Mesenchymal stem cell (in vitro differentiated cells and primary cell): ENCODE measurements around the gene GSN.

Source experiments
- DNase-seq: peaks from one replicate; pipeline ENCODE4 v3.0.0-alpha.2; 2013
- H2AFZ ChIP-seq: one replicate; pipeline ENCODE4 v1.6.1; 2013; ENCODE audit warnings: low read depth, mild to moderate bottlenecking, control low read depth, inconsistent platforms, low read length, moderate library complexity
- H2AK5ac ChIP-seq: 2 replicates; pipeline ENCODE4 v1.6.1; 2013; ENCODE audit warnings: low read length, moderate library complexity, mild to moderate bottlenecking, inconsistent platforms; ENCODE audit not compliant: severe bottlenecking
- H2BK120ac ChIP-seq: one replicate; pipeline ENCODE4 v1.6.1; 2013; ENCODE audit warnings: low read depth, mild to moderate bottlenecking, inconsistent platforms, low read length, moderate library complexity
- H2BK12ac ChIP-seq, 2 experiments: one replicate each; pipeline ENCODE4 v1.6.1; 2013; ENCODE audit warnings: inconsistent platforms in 2 of 2, low read length in 2 of 2, mild to moderate bottlenecking in 2 of 2, moderate library complexity in 2 of 2, control low read depth in 1 of 2
- H2BK15ac ChIP-seq: one replicate; pipeline ENCODE4 v1.6.1; 2013; ENCODE audit warnings: mild to moderate bottlenecking, low read depth, inconsistent platforms; ENCODE audit not compliant: poor library complexity, severe bottlenecking
- H2BK5ac ChIP-seq: 2 replicates; pipeline ENCODE4 v1.6.1; 2013; ENCODE audit warnings: low read depth, mild to moderate bottlenecking, low read length, control low read depth, inconsistent platforms; ENCODE audit not compliant: poor library complexity, severe bottlenecking
- H3K14ac ChIP-seq, 2 experiments: one replicate each; pipeline ENCODE4 v1.6.1; 2013; ENCODE audit warnings: inconsistent platforms in 2 of 2, low read length in 2 of 2, control low read depth in 1 of 2, mild to moderate bottlenecking in 1 of 2, moderate library complexity in 1 of 2
- H3K18ac ChIP-seq, 2 experiments: one replicate each; pipeline ENCODE4 v1.6.1; 2013; ENCODE audit warnings: inconsistent platforms in 2 of 2, low read length in 2 of 2, control low read depth in 1 of 2, low read depth in 1 of 2, mild to moderate bottlenecking in 1 of 2
- H3K23ac ChIP-seq, 2 experiments: one replicate each; pipeline ENCODE4 v1.6.1; 2013; ENCODE audit warnings: inconsistent platforms in 2 of 2, low read length in 2 of 2, mild to moderate bottlenecking in 2 of 2, moderate library complexity in 2 of 2, control low read depth in 1 of 2
- H3K27ac ChIP-seq: 2 replicates; pipeline ENCODE4 v1.5.1; 2013; ENCODE audit warnings: mild to moderate bottlenecking, moderate library complexity, low read length, control low read depth, inconsistent platforms; ENCODE audit not compliant: poor library complexity, severe bottlenecking
- H3K27me3 ChIP-seq, 2 experiments: 2 replicates each; pipeline versions ENCODE4 v1.6.1 to v1.7.0; 2013; ENCODE audit warnings: low read length in 2 of 2, mild to moderate bottlenecking in 2 of 2, moderate library complexity in 2 of 2, control low read depth in 1 of 2, inconsistent platforms in 1 of 2; ENCODE audit not compliant: control insufficient read depth in 1 of 2, insufficient read depth in 1 of 2
- H3K36me3 ChIP-seq, 2 experiments: 2 replicates each; pipeline versions ENCODE4 v1.6.1 to v1.7.0; 2013; ENCODE audit warnings: low read length in 2 of 2, control low read depth in 1 of 2, inconsistent platforms in 1 of 2, low read depth in 1 of 2, mild to moderate bottlenecking in 1 of 2; ENCODE audit not compliant: insufficient read depth in 2 of 2, control insufficient read depth in 1 of 2
- H3K4ac ChIP-seq, 2 experiments: one replicate each; pipeline ENCODE4 v1.6.1; 2013; ENCODE audit warnings: inconsistent platforms in 2 of 2, low read length in 2 of 2, mild to moderate bottlenecking in 2 of 2, moderate library complexity in 2 of 2, control low read depth in 1 of 2, low read depth in 1 of 2
- H3K4me1 ChIP-seq: 2 replicates; pipeline ENCODE4 v1.6.1; 2013; ENCODE audit warnings: low read depth, low read length, control low read depth; ENCODE audit not compliant: control insufficient read depth, insufficient read depth
- H3K4me2 ChIP-seq: 2 replicates; pipeline ENCODE4 v1.6.1; 2013; ENCODE audit warnings: low read length, mild to moderate bottlenecking, inconsistent platforms; ENCODE audit not compliant: poor library complexity, severe bottlenecking
- H3K4me3 ChIP-seq, 2 experiments: 2 replicates each; pipeline versions ENCODE4 v1.5.1 to v1.7.0; 2013; ENCODE audit warnings: low read length in 2 of 2, mild to moderate bottlenecking in 2 of 2, control low read depth in 1 of 2, low read depth in 1 of 2; ENCODE audit not compliant: insufficient read depth in 1 of 2
- H3K79me1 ChIP-seq: replicated peaks from 2 replicates; pipeline ENCODE4 v1.6.1; 2013; ENCODE audit warnings: mild to moderate bottlenecking, control low read depth, low read length, inconsistent platforms; ENCODE audit not compliant: poor library complexity, severe bottlenecking
- H3K9ac ChIP-seq: 2 replicates; pipeline ENCODE4 v1.7.0; 2013; ENCODE audit warnings: mild to moderate bottlenecking, low read length, moderate library complexity
- H3K9me3 ChIP-seq: 2 replicates; pipeline ENCODE4 v1.7.0; 2013; ENCODE audit warnings: mild to moderate bottlenecking, low read length; ENCODE audit not compliant: control insufficient read depth
- H4K8ac ChIP-seq: one replicate; pipeline ENCODE4 v1.6.1; 2013; ENCODE audit warnings: inconsistent platforms, mild to moderate bottlenecking, low read length, moderate library complexity
- H4K91ac ChIP-seq: one replicate; pipeline ENCODE4 v1.6.1; 2013; ENCODE audit warnings: mild to moderate bottlenecking, low read length, inconsistent platforms
- WGBS: methylation state at CpG from one replicate; pipeline ENCODE4 v1.1.7; 2013; ENCODE audit warnings: mixed read lengths; 5-methylcytosine and 5-hydroxymethylcytosine counted together

GSN gene

GRCh38 chr9:121260457-121261106 is 7.4 kb upstream of the GSN start:
- Histone ChIP-seq H4K8ac (no peak overlapping the region), H2BK120ac (no peak overlapping the region), H3K4ac (no peak overlapping the region), H3K4me1 (peaks cover 6% of the 10 kb centered on the region), H3K9me3 (no peaks in the 10 kb centered on the region), H2BK5ac (no peak overlapping the region), H2AK5ac (no peak overlapping the region), H3K4me3 (no peak overlapping the region), H3K23ac (no peak overlapping the region), H3K14ac (no peak overlapping the region), H3K27ac (no peak overlapping the region), H3K9ac (peak overlapping the region; percentile 39), H2BK15ac (no peak overlapping the region), H2BK12ac (no peak overlapping the region), H3K18ac (no peak overlapping the region), H3K36me3 (no peaks in the 10 kb centered on the region), H3K79me1 (no peaks in the 10 kb centered on the region), H3K27me3 (peaks cover 0 to 4% of the 10 kb centered on the region in 2 experiments), H4K91ac (no peak overlapping the region), H3K4me2 (no peak overlapping the region), H2AFZ (no peak overlapping the region)
- 75% methylated on average over 5 of the region's 6 CpGs for WGBS
- DNase-seq, result no peak

GRCh38 chr9:121261107-121261460 is 6.9 kb upstream of the GSN start:
- Histone ChIP-seq H4K91ac (no peak overlapping the region), H3K4me3 (no peak overlapping the region), H3K4ac (peak overlapping the region in 1 of 2 experiments; percentile 68), H2BK5ac (no peak overlapping the region), H2AK5ac (no peak overlapping the region), H2AFZ (no peak overlapping the region), H3K79me1 (no peaks in the 10 kb centered on the region), H3K4me2 (no peak overlapping the region), H3K18ac (no peak overlapping the region), H2BK15ac (peak overlapping the region; percentile 6), H3K14ac (no peak overlapping the region), H3K4me1 (peaks cover 6% of the 10 kb centered on the region), H3K27me3 (peaks cover 0 to 4% of the 10 kb centered on the region in 2 experiments), H4K8ac (peak overlapping the region; percentile 90), H2BK120ac (no peak overlapping the region), H3K9ac (peak overlapping the region; percentile 39), H3K23ac (no peak overlapping the region), H3K36me3 (no peaks in the 10 kb centered on the region), H3K9me3 (no peaks in the 10 kb centered on the region), H2BK12ac (no peak overlapping the region), H3K27ac (no peak overlapping the region)
- DNase-seq, result peak; percentile 35
- WGBS, result 13% methylated on average over 4 of the region's 4 CpGs

GRCh38 chr9:121261755-121262154 is 6.2 kb upstream of the GSN start:
- H3K23ac ChIP-seq, result no peak overlapping the region
- H4K8ac ChIP-seq, result no peak overlapping the region
- H3K9ac ChIP-seq, result no peak overlapping the region
- no peak overlapping the region for H3K4me2 ChIP-seq
- 100% methylated on average over 1 of the region's 1 CpG for WGBS
- H3K27ac ChIP-seq, result no peak overlapping the region
- peak overlapping the region in 1 of 2 experiments; percentile 47 for H2BK12ac ChIP-seq
- no peak for DNase-seq
- no peaks in the 10 kb centered on the region for H3K79me1 ChIP-seq
- H3K27me3 ChIP-seq, result peaks cover 0 to 4% of the 10 kb centered on the region in 2 experiments
- H2BK15ac ChIP-seq, result no peak overlapping the region
- H3K9me3 ChIP-seq, result no peaks in the 10 kb centered on the region
- no peak overlapping the region for H2BK5ac ChIP-seq
- no peak overlapping the region for H3K14ac ChIP-seq
- H3K4me1 ChIP-seq, result peaks cover 6% of the 10 kb centered on the region
- H3K4ac ChIP-seq, result no peak overlapping the region
- H3K36me3 ChIP-seq, result no peaks in the 10 kb centered on the region
- H4K91ac ChIP-seq, result no peak overlapping the region
- H2BK120ac ChIP-seq, result no peak overlapping the region
- no peak overlapping the region for H2AFZ ChIP-seq
- no peak overlapping the region for H3K18ac ChIP-seq
- no peak overlapping the region for H2AK5ac ChIP-seq
- H3K4me3 ChIP-seq, result no peak overlapping the region

GRCh38 chr9:121262423-121262822 is 5.5 kb upstream of the GSN start:
- H2BK15ac ChIP-seq, result no peak overlapping the region
- no peaks in the 10 kb centered on the region for H3K36me3 ChIP-seq
- no peak overlapping the region for H3K4me2 ChIP-seq
- H3K27ac ChIP-seq, result no peak overlapping the region
- H3K79me1 ChIP-seq, result peaks cover 2% of the 10 kb centered on the region
- no peak overlapping the region for H4K8ac ChIP-seq
- H4K91ac ChIP-seq, result no peak overlapping the region
- no peak overlapping the region for H3K9ac ChIP-seq
- H3K9me3 ChIP-seq, result no peaks in the 10 kb centered on the region
- no peak for DNase-seq
- no peak overlapping the region for H2BK120ac ChIP-seq
- no peak overlapping the region for H3K4ac ChIP-seq
- no peak overlapping the region for H2AK5ac ChIP-seq
- H3K4me1 ChIP-seq, result peaks cover 8% of the 10 kb centered on the region
- no peak overlapping the region for H2BK5ac ChIP-seq
- no peak overlapping the region for H3K23ac ChIP-seq
- no peak overlapping the region for H2AFZ ChIP-seq
- H3K4me3 ChIP-seq, result no peak overlapping the region
- 98% methylated on average over 1 of the region's 1 CpG for WGBS
- no peak overlapping the region for H3K14ac ChIP-seq
- peaks cover 0 to 4% of the 10 kb centered on the region in 2 experiments for H3K27me3 ChIP-seq
- no peak overlapping the region for H3K18ac ChIP-seq
- H2BK12ac ChIP-seq, result no peak overlapping the region
